ENCODE results near the gene DGKQ.
"Not testable (repeated sequence)": the region's sequence is repeated elsewhere in the genome, so short reads cannot be mapped to it uniquely, and the experiment has no call there.

Gene DGKQ

GRCh38 chr4:918591-918990 is 54.8 kb downstream of the DGKQ start:
- DNase-seq, result not testable (repeated sequence)

GRCh38 chr4:917992-918391 is 55.4 kb downstream of the DGKQ start:
- DNase-seq, result no peak

GRCh38 chr4:917466-917865 is 55.9 kb downstream of the DGKQ start:
- no peak for DNase-seq

- peak; percentile 71 for DNase-seq
Measured at GRCh38 chr4:915595-915994, 57.8 kb downstream of the DGKQ start.

GRCh38 chr4:915041-915474 is 58.3 kb downstream of the DGKQ start:
- peak; percentile 43 for DNase-seq

GRCh38 chr4:914531-914930 is 58.8 kb downstream of the DGKQ start:
- DNase-seq, result no peak

GRCh38 chr4:913280-913618 is 60.1 kb downstream of the DGKQ start:
- no peak for DNase-seq

- no peak for DNase-seq
Measured at GRCh38 chr4:912548-913279, 60.7 kb downstream of the DGKQ start.

- no peak for DNase-seq
Measured at GRCh38 chr4:911871-912490, 61.4 kb downstream of the DGKQ start.

GRCh38 chr4:911221-911751 is 62.1 kb downstream of the DGKQ start:
- no peak for DNase-seq

GRCh38 chr4:910366-911091 is 62.8 kb downstream of the DGKQ start:
- DNase-seq, result no peak

GRCh38 chr4:909821-910220 is 63.5 kb downstream of the DGKQ start:
- DNase-seq, result no peak

- DNase-seq, result no peak
Measured at GRCh38 chr4:909131-909571, 64.2 kb downstream of the DGKQ start.

Measured in hematopoietic multipotent progenitor cell treated with erythropoietin and hydrocortisone succinate and interleukin-3 and kit ligand, for 4 days (in vitro differentiated cells).